ENCODE measurements around the gene FDPS. TPM values are rescaled to one million over a fixed set of nuclear protein-coding genes. Genes with fewer than 3 reads are reported as not detected.

FDPS gene
- total and polyA plus RNA-seq, 9 donors, result 50.7 to 423 (median 80.8) TPM

DNA sequence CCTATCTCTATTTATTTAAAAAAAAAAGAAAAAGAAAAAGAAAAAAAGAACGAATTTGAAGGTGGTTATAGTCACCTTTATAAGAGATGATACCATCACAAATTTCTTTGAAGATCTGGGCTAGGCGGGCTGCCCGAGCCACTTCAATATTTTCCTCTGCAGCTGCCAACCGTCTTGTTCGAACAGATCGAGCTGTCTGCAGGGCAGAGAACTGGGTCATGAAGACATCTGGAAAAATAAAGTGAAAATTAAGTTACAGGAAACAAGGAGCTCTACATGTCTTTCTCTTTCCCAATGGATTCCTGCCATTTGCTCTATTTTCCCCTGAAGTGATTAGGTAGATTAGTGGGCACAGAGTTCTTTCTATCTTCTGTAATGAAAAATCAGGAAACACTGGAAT, 44.0 kb downstream of the FDPS start:
- H3K9me3 ChIP-seq, result no peaks in the 10 kb centered on the region
- no peaks in the 10 kb centered on the region for H3K4me1 ChIP-seq (ENCODE audit: insufficient read depth)
- TF ChIP-seq POLR2A (IDR thresholded peaks at IDR 0.05), result no peak
- no peak for TF ChIP-seq CTCF (IDR thresholded peaks at IDR 0.05)
- no peak for TF ChIP-seq EP300 (IDR thresholded peaks at IDR 0.05)
- no peaks in the 10 kb centered on the region for H3K36me3 ChIP-seq
- H3K4me3 ChIP-seq, result no peak overlapping the region
- 83 to 85% (median 85%) methylated on average over 6 of the region's 6 CpGs for WGBS, 3 donors
- no peak for DNase-seq
- intact Hi-C loops (cut with DNase I), result no loop called here
- no peaks in the 10 kb centered on the region for H3K27me3 ChIP-seq
- no peak overlapping the region for H3K27ac ChIP-seq

- Histone ChIP-seq H3K27me3 (no peaks in the 10 kb centered on the region), H3K9me3 (no peaks in the 10 kb centered on the region), H3K4me3 (no peak overlapping the region), H3K36me3 (no peaks in the 10 kb centered on the region), H3K27ac (no peak overlapping the region), H3K4me1 (ENCODE audit: insufficient read depth) (no peaks in the 10 kb centered on the region)
- TF ChIP-seq CTCF (IDR thresholded peaks at IDR 0.05), result no peak
- no peak for TF ChIP-seq EP300 (IDR thresholded peaks at IDR 0.05)
- TF ChIP-seq POLR2A (IDR thresholded peaks at IDR 0.05), result no peak
- WGBS, 3 donors, result 93 to 97% (median 96%) methylated on average over 1 of the region's 1 CpG
- intact Hi-C loops (cut with DNase I), result no loop called here
- no peak for DNase-seq
Measured at GRCh38 chr1:155360051-155360450, 51.4 kb downstream of the FDPS start.

MicroRNAs within 50 kb of the gene (microRNA counts, 767-probe panel; counts per million panel counts)
- microRNA hsa-miR-555, result 530 counts per million, percentile 78 among the panel's probes with 10 or more counts

Small RNAs within 50 kb of the gene (microRNA-seq; reads per million reads assigned to microRNA genes)
- 0 to 0.38 (median 0.18) reads per million in 3 donors for gene MIR555

Small RNAs within 50 kb of the gene (small RNA-seq; reads per million reads assigned to genes)
- not detected for gene RNU6-106P

Other genes starting within 250 kb of the FDPS start
- 10 to 100 TPM in 5 of 7 donors, 1 to 10 TPM in 2; 8.6 to 14.1 (median 12.2) TPM for gene EFNA4, start 245.1 kb upstream of the FDPS start, total RNA-seq
- gene EFNA4, start 245.1 kb upstream of the FDPS start, polyA plus RNA-seq, result 10 to 100 TPM in 1 of 2 donors, 1 to 10 TPM in 1; 7.3 to 10.6 TPM
- gene EFNA3, start 230.0 kb upstream of the FDPS start, total RNA-seq, result 1 to 10 TPM; 1.3 to 3.7 (median 2.4) TPM
- 1 to 10 TPM; 1.6 to 2.1 TPM for gene EFNA3, start 230.0 kb upstream of the FDPS start, polyA plus RNA-seq
- gene EFNA1, start 181.0 kb upstream of the FDPS start, total RNA-seq, result 10 to 100 TPM; 12.1 to 51.6 (median 16.6) TPM
- 10 to 100 TPM; 18.6 to 27.3 TPM for gene EFNA1, start 181.0 kb upstream of the FDPS start, polyA plus RNA-seq
- gene SLC50A1, start 173.0 kb upstream of the FDPS start, total RNA-seq, result 10 to 100 TPM; 10.8 to 31.4 (median 16.8) TPM
- 10 to 100 TPM; 19.7 to 50.2 TPM for gene SLC50A1, start 173.0 kb upstream of the FDPS start, polyA plus RNA-seq
- 100 to 1,000 TPM in 1 of 7 donors, 10 to 100 TPM in 6; 59.3 to 126 (median 85.5) TPM for gene DPM3, start 168.3 kb upstream of the FDPS start, total RNA-seq
- 100 to 1,000 TPM in 1 of 2 donors, under 1 TPM in 1; 0.70 to 168 TPM for gene DPM3, start 168.3 kb upstream of the FDPS start, polyA plus RNA-seq
- gene KRTCAP2, start 135.6 kb upstream of the FDPS start, total RNA-seq, result 100 to 1,000 TPM in 6 of 7 donors, 10 to 100 TPM in 1; 96.5 to 209 (median 158) TPM
- gene KRTCAP2, start 135.6 kb upstream of the FDPS start, polyA plus RNA-seq, result 100 to 1,000 TPM; 219 to 499 TPM
- gene TRIM46, start 135.0 kb upstream of the FDPS start, total RNA-seq, result under 1 TPM in 6 of 7 donors, not detected in 1; 0.12 to 0.87 (median 0.54) TPM
- gene TRIM46, start 135.0 kb upstream of the FDPS start, polyA plus RNA-seq, result under 1 TPM; 0.12 to 0.24 TPM
- gene THBS3, start 101.0 kb upstream of the FDPS start, total RNA-seq, result 10 to 100 TPM; 19.9 to 50.2 (median 29.1) TPM
- gene THBS3, start 101.0 kb upstream of the FDPS start, polyA plus RNA-seq, result 10 to 100 TPM; 23.1 to 28.2 TPM
- 10 to 100 TPM; 18.5 to 33.4 (median 27.7) TPM for gene MTX1, start 100.2 kb upstream of the FDPS start, total RNA-seq
- gene MTX1, start 100.2 kb upstream of the FDPS start, polyA plus RNA-seq, result 10 to 100 TPM; 15.6 to 35.4 TPM
- 10 to 100 TPM; 10.8 to 22.4 (median 20.2) TPM for gene ENTREP3, start 53.4 kb upstream of the FDPS start, total RNA-seq
- gene ENTREP3, start 53.4 kb upstream of the FDPS start, polyA plus RNA-seq, result 10 to 100 TPM in 1 of 2 donors, 1 to 10 TPM in 1; 9.3 to 11.8 TPM
- 10 to 100 TPM; 27.1 to 63.0 (median 40.7) TPM for gene SCAMP3, start 46.5 kb upstream of the FDPS start, total RNA-seq
- gene SCAMP3, start 46.5 kb upstream of the FDPS start, polyA plus RNA-seq, result 10 to 100 TPM; 40.9 to 46.6 TPM
- 10 to 100 TPM; 37.9 to 60.9 (median 50.1) TPM for gene CLK2, start 35.4 kb upstream of the FDPS start, total RNA-seq
- gene CLK2, start 35.4 kb upstream of the FDPS start, polyA plus RNA-seq, result 10 to 100 TPM; 46.4 to 51.3 TPM
- 1 to 10 TPM in 6 of 7 donors, under 1 TPM in 1; 0.69 to 7.1 (median 4.4) TPM for gene HCN3, start 31.4 kb upstream of the FDPS start, total RNA-seq
- gene HCN3, start 31.4 kb upstream of the FDPS start, polyA plus RNA-seq, result 1 to 10 TPM; 2.5 to 2.9 TPM
- gene PKLR, start 7.4 kb upstream of the FDPS start, total RNA-seq, result under 1 TPM in 1 of 7 donors, not detected in 6; 0.41 TPM
- not detected for gene PKLR, start 7.4 kb upstream of the FDPS start, polyA plus RNA-seq
- 10 to 100 TPM; 13.5 to 55.6 (median 29.9) TPM for gene RUSC1, start 12.0 kb downstream of the FDPS start, total RNA-seq
- 10 to 100 TPM; 20.0 to 24.9 TPM for gene RUSC1, start 12.0 kb downstream of the FDPS start, polyA plus RNA-seq